Uterus (tissue), 2 donors: ENCODE results near the gene TIMM21.

ENCODE experiments used
- CTCF ChIP-seq, 4 experiments: fragments of 200-600 bp in 2 of 4; fragments of 450-650 bp in 2 of 4; sonication (generic) in 2 of 4; IDR thresholded peaks; one replicate each; pipeline ENCODE4 v1.5.1; 2016 to 2019; ENCODE audit warnings: antibody characterized with exemption in 4 of 4, mild to moderate bottlenecking in 2 of 4, moderate library complexity in 1 of 4
- POLR2A ChIP-seq, 2 donors: fragments of 450-650 bp; IDR thresholded peaks; one replicate each; pipeline ENCODE4 v1.6.1; 2016; ENCODE audit warnings: antibody characterized with exemption in 2 of 2, mild to moderate bottlenecking in 1 of 2, moderate library complexity in 1 of 2

GRCh38 chr18:74200780-74201179, 52.5 kb downstream of the TIMM21 start:
- TF ChIP-seq POLR2A (IDR thresholded peaks at IDR 0.05), result no peak
- TF ChIP-seq CTCF (IDR thresholded peaks at IDR 0.05), result no peak
